Esophagus muscularis mucosa (tissue), 4 donors: ENCODE measurements around the gene ATP6V1B1. TPM values are rescaled to one million over a fixed set of nuclear protein-coding genes. Genes with fewer than 3 reads are reported as not detected.

Experiments
- DNase-seq: peaks from one replicate; pipeline ENCODE4 v3.0.0-alpha.2; 2017; ENCODE audit errors: extremely low spot score
- H3K27ac ChIP-seq, 4 donors: fragments of 200-600 bp; sonication (generic); replicated peaks in 1 of 4; 1 replicate in 3 of 4; 2 replicates in 1 of 4; pipeline ENCODE4 v1.5.1; 2016 to 2019; ENCODE audit warnings: mild to moderate bottlenecking in 1 of 4
- H3K27me3 ChIP-seq, 4 donors: fragments of 200-600 bp; sonication (generic); one replicate each; pipeline versions ENCODE4 v1.5.1 to v1.6.0; 2016 to 2019
- H3K36me3 ChIP-seq, 4 donors: fragments of 200-600 bp; sonication (generic); one replicate each; pipeline ENCODE4 v1.5.1; 2016 to 2019
- H3K4me1 ChIP-seq, 4 donors: fragments of 200-600 bp; sonication (generic); one replicate each; pipeline ENCODE4 v1.5.1; 2016 to 2019
- H3K4me3 ChIP-seq, 4 donors: fragments of 200-600 bp; sonication (generic); 1 replicate in 2 of 4; 2 replicates in 2 of 4; pipeline ENCODE4 v1.5.1; 2016 to 2019; ENCODE audit warnings: mild to moderate bottlenecking in 4 of 4, moderate library complexity in 1 of 4
- H3K9me3 ChIP-seq, 4 donors: fragments of 200-600 bp; sonication (generic); 1 replicate in 3 of 4; 2 replicates in 1 of 4; pipeline ENCODE4 v1.5.1; 2016 to 2019
- EP300 ChIP-seq: sonication (generic); formaldehyde crosslinking; IDR thresholded peaks from one replicate; pipeline ENCODE4 v1.6.1; 2017; ENCODE audit warnings: antibody characterized with exemption
- POLR2A ChIP-seq: fragments of 450-650 bp; IDR thresholded peaks from one replicate; pipeline ENCODE4 v1.6.1; 2017; ENCODE audit warnings: antibody characterized with exemption, moderate library complexity, mild to moderate bottlenecking, low read depth
- POLR2AphosphoS5 ChIP-seq, 2 donors: sonication (generic); formaldehyde crosslinking; IDR thresholded peaks; one replicate each; pipeline ENCODE4 v1.6.1; 2017; ENCODE audit warnings: antibody characterized with exemption in 2 of 2
- WGBS: methylation state at CpG from one replicate; pipeline ENCODE4 v1.1.5; 2018; 5-methylcytosine and 5-hydroxymethylcytosine counted together
- intact Hi-C: fragments of 100-400 bp; cut with DNase I; formaldehyde crosslinking; loops from one replicate; pipeline ENCODE4 v1.15.1; 2023
- total RNA-seq, 4 donors: library from RNA; depleted of rRNA; stranded (reverse); fragments of >200 nt; gene quantifications; one replicate each; pipeline versions ENCODE4 v1.1.0 to v1.2.1, GENCODE V29; 2016
- TF ChIP-seq, protein P1 (sequence below), 3 experiments: fragments of 200-600 bp in 2 of 3; fragments of 450-650 bp in 1 of 3; sonication (generic) in 2 of 3; IDR thresholded peaks; one replicate each; pipeline ENCODE4 v1.5.1; 2017 to 2019; ENCODE audit warnings: antibody characterized with exemption in 3 of 3, mild to moderate bottlenecking in 2 of 3, moderate library complexity in 1 of 3

Gene ATP6V1B1
- total RNA-seq, 4 donors from 2014 or later: 0.83 to 1.6 TPM; not detected in 2

- DNase-seq: no peak
- H3K4me1 ChIP-seq: peaks cover 11 to 36% (median 27%) of the 10 kb centered on the region in 4 donors
- peaks cover 6 to 38% (median 26%) of the 10 kb centered on the region in 4 donors for H3K36me3 ChIP-seq
- H3K27me3 ChIP-seq: no peaks in the 10 kb centered on the region
- no peaks in the 10 kb centered on the region for H3K9me3 ChIP-seq
- intact Hi-C loops: no loop called here
- no peak overlapping the region for H3K4me3 ChIP-seq
- no peak overlapping the region for H3K27ac ChIP-seq
- WGBS: 91% methylated on average over 6 of the region's 14 CpGs
- TF ChIP-seq POLR2A (no peak), POLR2AphosphoS5 (IDR thresholded peaks at IDR 0.05) (no peak), EP300 (no peak)
- TF ChIP-seq, protein P1, sequence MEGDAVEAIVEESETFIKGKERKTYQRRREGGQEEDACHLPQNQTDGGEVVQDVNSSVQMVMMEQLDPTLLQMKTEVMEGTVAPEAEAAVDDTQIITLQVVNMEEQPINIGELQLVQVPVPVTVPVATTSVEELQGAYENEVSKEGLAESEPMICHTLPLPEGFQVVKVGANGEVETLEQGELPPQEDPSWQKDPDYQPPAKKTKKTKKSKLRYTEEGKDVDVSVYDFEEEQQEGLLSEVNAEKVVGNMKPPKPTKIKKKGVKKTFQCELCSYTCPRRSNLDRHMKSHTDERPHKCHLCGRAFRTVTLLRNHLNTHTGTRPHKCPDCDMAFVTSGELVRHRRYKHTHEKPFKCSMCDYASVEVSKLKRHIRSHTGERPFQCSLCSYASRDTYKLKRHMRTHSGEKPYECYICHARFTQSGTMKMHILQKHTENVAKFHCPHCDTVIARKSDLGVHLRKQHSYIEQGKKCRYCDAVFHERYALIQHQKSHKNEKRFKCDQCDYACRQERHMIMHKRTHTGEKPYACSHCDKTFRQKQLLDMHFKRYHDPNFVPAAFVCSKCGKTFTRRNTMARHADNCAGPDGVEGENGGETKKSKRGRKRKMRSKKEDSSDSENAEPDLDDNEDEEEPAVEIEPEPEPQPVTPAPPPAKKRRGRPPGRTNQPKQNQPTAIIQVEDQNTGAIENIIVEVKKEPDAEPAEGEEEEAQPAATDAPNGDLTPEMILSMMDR (IDR thresholded peaks at IDR 0.05): no peak
Observed at GRCh38 chr2:70981866-70982810, 46.4 kb downstream of the ATP6V1B1 start.

- Histone ChIP-seq H3K4me1 (peaks cover 11 to 32% (median 23%) of the 10 kb centered on the region in 4 donors), H3K27ac (no peak overlapping the region), H3K4me3 (no peak overlapping the region), H3K27me3 (no peaks in the 10 kb centered on the region), H3K9me3 (no peaks in the 10 kb centered on the region), H3K36me3 (peaks cover 12 to 46% (median 34%) of the 10 kb centered on the region in 4 donors)
- WGBS: 88% methylated on average over 3 of the region's 3 CpGs
- TF ChIP-seq POLR2A (no peak), POLR2AphosphoS5 (IDR thresholded peaks at IDR 0.05) (no peak), EP300 (no peak)
- TF ChIP-seq, protein P1 (IDR thresholded peaks at IDR 0.05): no peak
- DNase-seq: no peak
- intact Hi-C loops: no loop called here
Observed at GRCh38 chr2:70982971-70983370, 47.3 kb downstream of the ATP6V1B1 start.

- DNase-seq: no peak
- peaks cover 19 to 53% (median 41%) of the 10 kb centered on the region in 4 donors for H3K36me3 ChIP-seq
- TF ChIP-seq POLR2AphosphoS5 (IDR thresholded peaks at IDR 0.05): no peak
- no peak for TF ChIP-seq POLR2A
- TF ChIP-seq, protein P1 (IDR thresholded peaks at IDR 0.05): no peak
- TF ChIP-seq EP300: no peak
- H3K27me3 ChIP-seq: no peaks in the 10 kb centered on the region
- intact Hi-C loops: no loop called here
- H3K9me3 ChIP-seq: no peaks in the 10 kb centered on the region
- 94% methylated on average over 8 of the region's 8 CpGs for WGBS
- H3K4me3 ChIP-seq: no peak overlapping the region
- no peak overlapping the region for H3K27ac ChIP-seq
- H3K4me1 ChIP-seq: peaks cover 11 to 32% (median 17%) of the 10 kb centered on the region in 4 donors
Observed at GRCh38 chr2:70983506-70984227, 48.0 kb downstream of the ATP6V1B1 start.

DNA sequence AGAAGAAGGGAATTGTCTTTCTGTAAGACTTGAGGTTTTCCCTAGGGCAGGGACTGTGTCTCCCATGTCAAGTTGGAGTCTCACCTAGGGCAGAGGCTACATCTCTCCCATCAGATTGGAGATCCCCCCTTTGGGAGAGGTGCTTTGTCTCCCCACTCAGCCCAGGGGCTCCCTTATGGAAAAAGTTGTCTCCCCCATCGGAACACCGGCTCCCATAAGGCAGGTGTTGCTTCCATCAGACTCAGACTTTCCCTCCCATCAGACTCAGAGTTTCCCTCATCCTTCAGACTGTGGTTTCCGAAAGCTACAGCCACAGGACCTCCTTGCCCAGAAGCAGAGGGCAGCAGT lies 48.5 kb downstream of the ATP6V1B1 start:
- Histone ChIP-seq H3K27me3 (no peaks in the 10 kb centered on the region), H3K4me3 (no peak overlapping the region), H3K4me1 (peaks cover 8 to 27% (median 12%) of the 10 kb centered on the region in 4 donors), H3K27ac (no peak overlapping the region), H3K9me3 (no peaks in the 10 kb centered on the region), H3K36me3 (peaks cover 24 to 58% (median 47%) of the 10 kb centered on the region in 4 donors)
- intact Hi-C loops: no loop called here
- TF ChIP-seq, protein P1 (IDR thresholded peaks at IDR 0.05): no peak
- TF ChIP-seq EP300: no peak
- TF ChIP-seq POLR2AphosphoS5 (IDR thresholded peaks at IDR 0.05): no peak
- no peak for TF ChIP-seq POLR2A
- DNase-seq: no peak
- WGBS: 72% methylated on average over 3 of the region's 3 CpGs
